WTC11 (cell line): Measurements from ENCODE around the gene PDE4A. TPM values are rescaled to one million over a fixed set of nuclear protein-coding genes. Genes with fewer than 3 reads are reported as not detected.

ENCODE experiments used
- ATAC-seq: fragments of 200-7000 bp; cut with Tn5 transposase; 2 replicates; pipeline ENCODE4 v1.10.0; 2021; ENCODE audit warnings: mild to moderate bottlenecking, moderate library complexity
- CTCF ChIA-PET: fragments of 300-600 bp; sonication (Branson Sonifier 250); formaldehyde crosslinking; loops from one replicate; lab custom pipeline; 2021; ENCODE audit warnings: antibody characterized with exemption; lab: Charles Lee
- POLR2A ChIA-PET: fragments of 350-600 bp; sonication (Branson Sonifier 250); formaldehyde crosslinking; loops from one replicate; lab custom pipeline; 2021; ENCODE audit warnings: antibody characterized with exemption; lab: Charles Lee
- DNase-seq: peaks from one replicate; pipeline ENCODE4 v3.0.0; 2021; ENCODE audit warnings: low spot score
- H3K27ac Mint-ChIP-seq: 2 replicates; pipeline ENCODE4 v1.8.0; 2021; ENCODE audit warnings: mixed read lengths
- H3K27me3 Mint-ChIP-seq: 2 replicates; pipeline ENCODE4 v1.8.0; 2021; ENCODE audit warnings: low read depth, mild to moderate bottlenecking, moderate library complexity, mixed read lengths
- H3K36me3 Mint-ChIP-seq: 2 replicates; pipeline ENCODE4 v1.8.0; 2021; ENCODE audit warnings: mixed read lengths
- H3K4me1 Mint-ChIP-seq: 2 replicates; pipeline ENCODE4 v1.8.0; 2022; ENCODE audit warnings: mixed read lengths
- H3K4me3 Mint-ChIP-seq: 2 replicates; pipeline ENCODE4 v1.8.0; 2021; ENCODE audit warnings: mild to moderate bottlenecking, moderate library complexity, mixed read lengths
- H3K9me3 Mint-ChIP-seq: 2 replicates; pipeline ENCODE4 v1.8.0; 2021; ENCODE audit warnings: mixed read lengths
- CREB1 ChIP-seq: sonication (generic); formaldehyde crosslinking; IDR thresholded peaks from 2 replicates; pipeline ENCODE4 v1.8.0; 2023; ENCODE audit warnings: mild to moderate bottlenecking, missing genetic modification reagents
- CTCF ChIP-seq: fragments of 200-600 bp; IDR thresholded peaks from 2 replicates; pipeline ENCODE4 v1.8.0; 2022; ENCODE audit warnings: antibody characterized with exemption
- EMX1 ChIP-seq: fragments of 250-450 bp; sonication (Bioruptor Pico); IDR thresholded peaks from 2 replicates; pipeline ENCODE4 v1.8.0; 2021; ENCODE audit warnings: mild to moderate bottlenecking
- ETV6 ChIP-seq: sonication (generic); formaldehyde crosslinking; IDR thresholded peaks from 2 replicates; pipeline ENCODE4 v1.8.1; 2022; ENCODE audit warnings: mild to moderate bottlenecking, missing genetic modification reagents
- FOXP1 ChIP-seq: sonication (generic); formaldehyde crosslinking; IDR thresholded peaks from 2 replicates; pipeline ENCODE4 v1.8.0; 2022; ENCODE audit warnings: missing genetic modification reagents, mild to moderate bottlenecking, moderate library complexity, borderline replicate concordance
- GRHL2 ChIP-seq: fragments of 250-450 bp; sonication (Bioruptor Pico); IDR thresholded peaks from 2 replicates; pipeline ENCODE4 v1.8.0; 2022; ENCODE audit warnings: mild to moderate bottlenecking, moderate library complexity; ENCODE audit not compliant: insufficient replicate concordance, severe bottlenecking
- MYBL2 ChIP-seq: sonication (generic); formaldehyde crosslinking; IDR thresholded peaks from 2 replicates; pipeline ENCODE4 v1.8.1; 2023; ENCODE audit warnings: mild to moderate bottlenecking, moderate library complexity, missing genetic modification reagents
- NFYB ChIP-seq: sonication (generic); formaldehyde crosslinking; conservative IDR thresholded peaks from 2 replicates; pipeline ENCODE4 v1.8.0; 2022; ENCODE audit warnings: low read depth, missing genetic modification reagents
- NR3C1 ChIP-seq: sonication (generic); formaldehyde crosslinking; conservative IDR thresholded peaks from 2 replicates; pipeline ENCODE4 v1.8.1; 2023; ENCODE audit warnings: low read depth, mild to moderate bottlenecking, missing genetic modification reagents
- PRDM15 ChIP-seq: sonication (generic); formaldehyde crosslinking; IDR thresholded peaks from 2 replicates; pipeline ENCODE4 v1.8.0; 2022; ENCODE audit warnings: missing genetic modification reagents
- STAT6 ChIP-seq: sonication (generic); formaldehyde crosslinking; conservative IDR thresholded peaks from 2 replicates; pipeline ENCODE4 v1.8.1; 2023; ENCODE audit warnings: mild to moderate bottlenecking, low read depth, missing genetic modification reagents, moderate library complexity
- TCF7 ChIP-seq: sonication (generic); formaldehyde crosslinking; IDR thresholded peaks from 2 replicates; pipeline ENCODE4 v1.8.0; 2022; ENCODE audit warnings: mild to moderate bottlenecking, low read depth, missing genetic modification reagents, moderate library complexity
- TEAD4 ChIP-seq: sonication (generic); formaldehyde crosslinking; IDR thresholded peaks from 2 replicates; pipeline ENCODE4 v1.8.0; 2022; ENCODE audit warnings: mild to moderate bottlenecking, missing genetic modification reagents
- ZBTB21 ChIP-seq: sonication (generic); formaldehyde crosslinking; IDR thresholded peaks from 2 replicates; pipeline ENCODE4 v1.8.1; 2023; ENCODE audit warnings: mild to moderate bottlenecking, missing genetic modification reagents, borderline replicate concordance
- ZNF138 ChIP-seq: sonication (generic); formaldehyde crosslinking; conservative IDR thresholded peaks from 2 replicates; pipeline ENCODE4 v1.8.1; 2022; ENCODE audit warnings: mild to moderate bottlenecking, moderate library complexity, missing genetic modification reagents
- ZNF396 ChIP-seq: fragments of 250-450 bp; sonication (Bioruptor Pico); IDR thresholded peaks from 2 replicates; pipeline ENCODE4 v1.8.0; 2021; ENCODE audit warnings: mild to moderate bottlenecking, moderate library complexity, borderline replicate concordance
- ZNF512 ChIP-seq: sonication (generic); formaldehyde crosslinking; IDR thresholded peaks from 2 replicates; pipeline ENCODE4 v1.8.1; 2022; ENCODE audit warnings: missing genetic modification reagents, borderline replicate concordance
- ZNF671 ChIP-seq: fragments of 250-450 bp; sonication (Bioruptor Pico); IDR thresholded peaks from 2 replicates; pipeline ENCODE4 v1.8.0; 2021; ENCODE audit warnings: mild to moderate bottlenecking
- total RNA-seq: library from RNA; stranded (reverse); gene quantifications from 3 replicates; pipeline ENCODE4 v1.2.3, GENCODE V29; 2021

Gene PDE4A
- total RNA-seq, 1 experiment from 2014 or later, result 5.9 TPM

- TF ChIP-seq STAT6 (no peak), TEAD4 (CRISPR knock-in tag) (no peak), ZBTB21 (CRISPR knock-in tag) (peak; percentile 100), FOXP1 (peak; percentile 73; the same call in 1 of the 2 replicates), ZNF396 (peak; percentile 99), MYBL2 (CRISPR knock-in tag) (0 out of 2 replicates have a peak, but pooled peaks have one; percentile 4)
Observed at GRCh38 chr19:10416380-10417257, 3.7 kb upstream of the PDE4A start (continued).

GRCh38 chr19:10417541-10418234 is 2.6 kb upstream of the PDE4A start:
- Mint-ChIP-seq H3K4me3 (peak overlapping the region; percentile 72), H3K27me3 (peaks cover 90% of the 10 kb centered on the region), H3K36me3 (no peaks in the 10 kb centered on the region), H3K27ac (no peak overlapping the region), H3K4me1 (peaks cover 26% of the 10 kb centered on the region), H3K9me3 (no peaks in the 10 kb centered on the region)
- 0 out of 2 replicates have a peak, but pooled peaks have one; percentile 5 for ATAC-seq
- peak; percentile 63 for DNase-seq
- ChIA-PET CTCF (interaction anchor here (0.6 to 5.9 kb wide), 50 partner anchors 11 to 300 kb away, joined by 3 to 229 read pairs (median 6); partner anchors contain the start of genes CDC37, DNM2, DNMT1 and ICAM1), POLR2A (interaction anchor here (0.5 to 1.2 kb wide), 5 partner anchors 14 to 1791 kb away, joined by 3 to 7 read pairs (median 4); partner anchors contain the start of gene CDC37)
- no peak for TF ChIP-seq CTCF
- no peak for TF ChIP-seq GRHL2 (CRISPR knock-in tag)
- no peak for TF ChIP-seq ZNF512
- no peak for TF ChIP-seq ZNF138 (CRISPR knock-in tag)
- no peak for TF ChIP-seq TCF7
- no peak for TF ChIP-seq ZNF671 (CRISPR knock-in tag)
- TF ChIP-seq NR3C1 (CRISPR knock-in tag), result no peak
- no peak for TF ChIP-seq EMX1
- 0 out of 2 replicates have a peak, but pooled peaks have one; percentile 19 for TF ChIP-seq MYBL2 (CRISPR knock-in tag)
- TF ChIP-seq CREB1 (CRISPR knock-in tag), result no peak
- TF ChIP-seq ETV6 (CRISPR knock-in tag), result no peak
- TF ChIP-seq PRDM15 (CRISPR knock-in tag), result 0 out of 2 replicates have a peak, but pooled peaks have one; percentile 10
- no peak for TF ChIP-seq NFYB (CRISPR knock-in tag)
